DOHH2 (cell line): Measurements from ENCODE around the gene LYPD6B.

ENCODE experiments used
- H3F3A ChIP-seq: fragments of 200-600 bp; sonication (generic), shearing (Covaris generic); 2 replicates; pipeline ENCODE4 v1.6.0; 2016; ENCODE audit warnings: antibody characterized with exemption, mild to moderate bottlenecking; ENCODE audit not compliant: control insufficient read depth, insufficient read depth
- H3K27ac ChIP-seq: fragments of 200-600 bp; sonication (generic); 2 replicates; pipeline ENCODE4 v1.5.1; 2014; ENCODE audit warnings: low read depth, mild to moderate bottlenecking, low read length, moderate library complexity
- H3K27me3 ChIP-seq: fragments of 200-600 bp; sonication (generic); 2 replicates; pipeline ENCODE4 v1.6.1; 2014; ENCODE audit warnings: mild to moderate bottlenecking, low read length, mixed read lengths; ENCODE audit not compliant: control insufficient read depth
- H3K36me3 ChIP-seq: fragments of 200-600 bp; sonication (generic); 2 replicates; pipeline ENCODE4 v1.6.1; 2014; ENCODE audit warnings: mild to moderate bottlenecking, low read length, moderate library complexity, mixed read lengths; ENCODE audit not compliant: control insufficient read depth
- H3K4me1 ChIP-seq: fragments of 200-600 bp; sonication (generic); 2 replicates; pipeline ENCODE4 v1.6.1; 2014; ENCODE audit warnings: mild to moderate bottlenecking, low read length, mixed read lengths; ENCODE audit not compliant: control insufficient read depth
- H3K4me2 ChIP-seq: fragments of 200-600 bp; sonication (generic); 2 replicates; pipeline ENCODE4 v1.6.0; 2014; ENCODE audit warnings: mild to moderate bottlenecking, low read length, moderate library complexity
- H3K4me3 ChIP-seq: fragments of 200-600 bp; sonication (generic); 2 replicates; pipeline ENCODE4 v1.5.1; 2014; ENCODE audit warnings: mild to moderate bottlenecking, low read length, mixed read lengths
- H3K79me2 ChIP-seq: fragments of 200-600 bp; sonication (generic); 2 replicates; pipeline ENCODE4 v1.6.1; 2014; ENCODE audit warnings: mild to moderate bottlenecking, low read length, mixed read lengths; ENCODE audit not compliant: control insufficient read depth
- H3K9me2 ChIP-seq: fragments of 200-600 bp; sonication (generic); replicated peaks from 2 replicates; pipeline ENCODE4 v1.6.1; 2014; ENCODE audit warnings: mild to moderate bottlenecking, low read length, mixed read lengths; ENCODE audit not compliant: control insufficient read depth
- H3K9me3 ChIP-seq: fragments of 200-600 bp; sonication (generic); 2 replicates; pipeline ENCODE4 v1.6.1; 2014; ENCODE audit warnings: antibody characterized with exemption, low read length, mixed read lengths; ENCODE audit not compliant: control insufficient read depth, insufficient read depth
- H4K20me1 ChIP-seq: fragments of 200-600 bp; sonication (generic); 2 replicates; pipeline ENCODE4 v1.6.0; 2014; ENCODE audit warnings: low read depth, mild to moderate bottlenecking, antibody characterized with exemption, low read length, moderate library complexity; ENCODE audit not compliant: control insufficient read depth, insufficient read depth
- CTCF ChIP-seq: fragments of 200-600 bp; sonication (generic); IDR thresholded peaks from one replicate; pipeline ENCODE4 v1.5.1; 2014; ENCODE audit warnings: antibody characterized with exemption, mild to moderate bottlenecking, low read depth, low read length; ENCODE audit not compliant: poor library complexity, severe bottlenecking
- EZH2phosphoT487 ChIP-seq: fragments of 200-600 bp; sonication (generic); IDR thresholded peaks from 2 replicates; pipeline ENCODE4 v1.6.1; 2017; ENCODE audit warnings: borderline replicate concordance, mild to moderate bottlenecking, antibody characterized with exemption, low read length, moderate library complexity, mixed read lengths

The LYPD6B gene

GRCh38 chr2:149146876-149147275 lies 108.4 kb downstream of the LYPD6B start:
- Histone ChIP-seq H3K27me3 (no peaks in the 10 kb centered on the region), H3K9me2 (no peaks in the 10 kb centered on the region), H3K4me3 (no peak overlapping the region), H3K36me3 (no peaks in the 10 kb centered on the region), H3K27ac (no peak overlapping the region), H3K79me2 (no peaks in the 10 kb centered on the region), H3F3A (no peaks in the 10 kb centered on the region), H4K20me1 (no peaks in the 10 kb centered on the region), H3K4me2 (no peak overlapping the region), H3K9me3 (no peaks in the 10 kb centered on the region), H3K4me1 (peaks cover 15% of the 10 kb centered on the region)
- TF ChIP-seq EZH2phosphoT487 (no peak), CTCF (no peak)

- no peak overlapping the region for H3K4me3 ChIP-seq
- no peak overlapping the region for H3K4me2 ChIP-seq
- H3K79me2 ChIP-seq: no peaks in the 10 kb centered on the region
- H3K9me3 ChIP-seq: no peaks in the 10 kb centered on the region
- H3F3A ChIP-seq: no peaks in the 10 kb centered on the region
- H3K27me3 ChIP-seq: no peaks in the 10 kb centered on the region
- TF ChIP-seq EZH2phosphoT487: no peak
- no peak for TF ChIP-seq CTCF
- H3K36me3 ChIP-seq: no peaks in the 10 kb centered on the region
- H4K20me1 ChIP-seq: no peaks in the 10 kb centered on the region
- H3K9me2 ChIP-seq: no peaks in the 10 kb centered on the region
- H3K27ac ChIP-seq: no peak overlapping the region
- peaks cover 27% of the 10 kb centered on the region for H3K4me1 ChIP-seq
Observed at GRCh38 chr2:149148194-149149006, 109.9 kb downstream of the LYPD6B start.

GRCh38 chr2:149149007-149149297 lies 110.5 kb downstream of the LYPD6B start:
- H3K9me3 ChIP-seq: no peaks in the 10 kb centered on the region
- H3K4me1 ChIP-seq: peaks cover 27% of the 10 kb centered on the region
- no peaks in the 10 kb centered on the region for H3K79me2 ChIP-seq
- no peak overlapping the region for H3K4me2 ChIP-seq
- no peak for TF ChIP-seq EZH2phosphoT487
- TF ChIP-seq CTCF: no peak
- no peaks in the 10 kb centered on the region for H4K20me1 ChIP-seq
- H3K9me2 ChIP-seq: no peaks in the 10 kb centered on the region
- H3F3A ChIP-seq: no peaks in the 10 kb centered on the region
- no peaks in the 10 kb centered on the region for H3K36me3 ChIP-seq
- no peak overlapping the region for H3K27ac ChIP-seq
- no peaks in the 10 kb centered on the region for H3K27me3 ChIP-seq
- H3K4me3 ChIP-seq: no peak overlapping the region
